A673 (cell line): ENCODE results near the gene DLEU7.

Source experiments
- CTCF ChIP-seq: fragments of 300-800, 200-600 bp; sonication (generic); conservative IDR thresholded peaks from 2 replicates; pipeline ENCODE4 v1.5.1; 2017; ENCODE audit warnings: low read depth, mild to moderate bottlenecking, antibody characterized with exemption, low read length, moderate library complexity, mixed read lengths
- EZH2 ChIP-seq: fragments of 200-600 bp; sonication (generic); IDR thresholded peaks from 2 replicates; pipeline ENCODE4 v1.6.1; 2017; ENCODE audit warnings: borderline replicate concordance, low read depth, mild to moderate bottlenecking, mixed read lengths, antibody characterized with exemption, low read length; ENCODE audit not compliant: poor library complexity, severe bottlenecking

- no peak for TF ChIP-seq CTCF
- TF ChIP-seq EZH2 = no peak
These were observed 44.9 kb upstream of the DLEU7 start for GRCh38 chr13:50888362-50888761.
